Esophagus squamous epithelium (tissue), 5 donors: ENCODE results near the gene MYO1B. TPM values are rescaled to one million over a fixed set of nuclear protein-coding genes. Genes with fewer than 3 reads are reported as not detected.

ENCODE experiments used
- DNase-seq: peaks from one replicate; lab custom pipeline; 2025; lab: John Stamatoyannopoulos, UW
- H3K27ac ChIP-seq, 4 donors: fragments of 200-600 bp; sonication (generic); one replicate each; pipeline ENCODE4 v1.5.1; 2016 to 2019; ENCODE audit warnings: mild to moderate bottlenecking in 1 of 4
- H3K27me3 ChIP-seq, 4 donors: fragments of 200-600 bp; sonication (generic); 1 replicate in 3 of 4; 2 replicates in 1 of 4; pipeline versions ENCODE4 v1.5.1 to v1.6.0; 2017 to 2021; ENCODE audit warnings: antibody characterized with exemption in 1 of 4
- H3K36me3 ChIP-seq, 3 donors: fragments of 200-600 bp; sonication (generic); one replicate each; pipeline ENCODE4 v1.5.1; 2016 to 2019
- H3K4me1 ChIP-seq, 3 donors: fragments of 200-600 bp; sonication (generic); one replicate each; pipeline ENCODE4 v1.5.1; 2017 to 2019
- H3K4me3 ChIP-seq, 4 donors: fragments of 200-600 bp; sonication (generic); 1 replicate in 3 of 4; 2 replicates in 1 of 4; pipeline ENCODE4 v1.5.1; 2016 to 2019; ENCODE audit warnings: mild to moderate bottlenecking in 2 of 4, moderate library complexity in 1 of 4
- H3K9me3 ChIP-seq, 3 donors: fragments of 200-600 bp; sonication (generic); one replicate each; pipeline ENCODE4 v1.5.1; 2016 to 2019
- POLR2A ChIP-seq, 4 donors: fragments of 450-650 bp; IDR thresholded peaks; one replicate each; pipeline ENCODE4 v1.6.1; 2017; ENCODE audit warnings: antibody characterized with exemption in 4 of 4, mild to moderate bottlenecking in 4 of 4, moderate library complexity in 3 of 4
- WGBS, 2 donors: methylation state at CpG; one replicate each; pipeline ENCODE4 v1.1.5; 2018; 5-methylcytosine and 5-hydroxymethylcytosine counted together
- intact Hi-C: fragments of 100-400 bp; cut with DNase I; formaldehyde crosslinking; loops from one replicate; pipeline ENCODE4 v1.15.0; 2022
- total RNA-seq, 4 donors: library from RNA; depleted of rRNA; stranded (reverse); fragments of >200 nt; gene quantifications; one replicate each; pipeline ENCODE4 v1.1.0, GENCODE V29; 2016
- TF ChIP-seq, protein P1 (sequence below), 6 experiments: fragments of 450-650 bp in 4 of 6; fragments of 200-600 bp in 2 of 6; sonication (generic) in 2 of 6; IDR thresholded peaks; one replicate each; pipeline ENCODE4 v1.5.1; 2016 to 2019; ENCODE audit warnings: antibody characterized with exemption in 6 of 6, mild to moderate bottlenecking in 4 of 6, moderate library complexity in 4 of 6
- donor health status: DM: yes; HTN: yes; CAD: no.

Gene MYO1B
- total RNA-seq, 4 donors from 2014 or later, result 24.6 to 152 (median 37.5) TPM

DNA sequence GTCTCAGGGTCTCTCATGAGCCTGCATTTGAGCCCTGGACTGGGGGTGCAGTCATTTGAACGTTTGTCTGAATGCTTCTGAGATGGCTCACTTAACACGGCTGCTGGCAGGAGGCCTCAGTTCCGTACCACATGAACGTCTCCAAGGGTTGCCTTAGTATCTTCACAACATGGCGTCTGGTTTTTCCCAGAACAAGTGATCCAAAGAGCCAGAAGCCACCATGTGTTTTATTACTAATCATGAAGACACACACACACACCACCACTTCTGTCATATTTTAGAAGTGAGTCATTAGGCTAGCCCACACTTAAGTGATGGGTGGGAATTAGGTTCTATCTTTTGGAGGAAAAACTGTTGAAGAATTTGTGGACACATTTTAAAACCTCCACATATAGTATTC lies 15.0 kb upstream of the MYO1B start:
- Histone ChIP-seq H3K4me1 (peaks cover 0 to 39% (median 4%) of the 10 kb centered on the region in 3 donors), H3K36me3 (no peaks in the 10 kb centered on the region), H3K27ac (no peak overlapping the region), H3K9me3 (no peaks in the 10 kb centered on the region), H3K27me3 (no peaks in the 10 kb centered on the region), H3K4me3 (no peak overlapping the region)
- WGBS, 2 donors, result 45 to 52% methylated on average over 5 of the region's 5 CpGs
- no peak for DNase-seq
- no peak for TF ChIP-seq POLR2A (IDR thresholded peaks at IDR 0.05)
- TF ChIP-seq, protein P1, sequence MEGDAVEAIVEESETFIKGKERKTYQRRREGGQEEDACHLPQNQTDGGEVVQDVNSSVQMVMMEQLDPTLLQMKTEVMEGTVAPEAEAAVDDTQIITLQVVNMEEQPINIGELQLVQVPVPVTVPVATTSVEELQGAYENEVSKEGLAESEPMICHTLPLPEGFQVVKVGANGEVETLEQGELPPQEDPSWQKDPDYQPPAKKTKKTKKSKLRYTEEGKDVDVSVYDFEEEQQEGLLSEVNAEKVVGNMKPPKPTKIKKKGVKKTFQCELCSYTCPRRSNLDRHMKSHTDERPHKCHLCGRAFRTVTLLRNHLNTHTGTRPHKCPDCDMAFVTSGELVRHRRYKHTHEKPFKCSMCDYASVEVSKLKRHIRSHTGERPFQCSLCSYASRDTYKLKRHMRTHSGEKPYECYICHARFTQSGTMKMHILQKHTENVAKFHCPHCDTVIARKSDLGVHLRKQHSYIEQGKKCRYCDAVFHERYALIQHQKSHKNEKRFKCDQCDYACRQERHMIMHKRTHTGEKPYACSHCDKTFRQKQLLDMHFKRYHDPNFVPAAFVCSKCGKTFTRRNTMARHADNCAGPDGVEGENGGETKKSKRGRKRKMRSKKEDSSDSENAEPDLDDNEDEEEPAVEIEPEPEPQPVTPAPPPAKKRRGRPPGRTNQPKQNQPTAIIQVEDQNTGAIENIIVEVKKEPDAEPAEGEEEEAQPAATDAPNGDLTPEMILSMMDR (IDR thresholded peaks at IDR 0.05), result no peak
- intact Hi-C loops, result no loop called here

DNA sequence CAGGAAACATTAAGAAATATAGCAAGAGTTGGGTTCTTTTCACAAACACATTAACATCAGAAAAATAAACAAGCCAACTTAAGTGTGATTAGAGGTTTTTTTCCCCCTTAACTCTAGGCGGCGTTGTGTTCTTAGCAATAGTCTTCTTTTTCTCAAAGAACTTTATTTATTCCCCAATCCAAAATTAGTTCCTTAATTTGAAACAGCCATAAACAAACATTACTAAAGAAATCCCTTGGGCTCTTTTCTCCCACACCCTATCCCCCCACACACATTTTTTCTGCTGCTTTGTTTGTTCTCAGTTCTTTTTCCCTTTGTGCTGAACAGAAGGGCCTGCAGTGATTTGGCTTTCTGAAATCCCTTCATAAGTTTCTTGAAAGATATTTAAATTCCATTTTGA lies 13.2 kb upstream of the MYO1B start:
- H3K36me3 ChIP-seq, result no peaks in the 10 kb centered on the region
- H3K4me3 ChIP-seq, result no peak overlapping the region
- peak overlapping the region in 1 of 4 donors; percentile 13 for H3K27ac ChIP-seq
- DNase-seq, result no peak
- H3K27me3 ChIP-seq, result no peaks in the 10 kb centered on the region
- 20 to 26% methylated on average over 2 of the region's 2 CpGs for WGBS, 2 donors
- H3K4me1 ChIP-seq, result peaks cover 0 to 39% (median 4%) of the 10 kb centered on the region in 3 donors
- H3K9me3 ChIP-seq, result no peaks in the 10 kb centered on the region
- TF ChIP-seq, protein P1 (IDR thresholded peaks at IDR 0.05), result peak in 5 of 6 experiments; percentile 10 to 53 (median 35)
- TF ChIP-seq POLR2A (IDR thresholded peaks at IDR 0.05), result no peak
- intact Hi-C loops, result no loop called here

DNA sequence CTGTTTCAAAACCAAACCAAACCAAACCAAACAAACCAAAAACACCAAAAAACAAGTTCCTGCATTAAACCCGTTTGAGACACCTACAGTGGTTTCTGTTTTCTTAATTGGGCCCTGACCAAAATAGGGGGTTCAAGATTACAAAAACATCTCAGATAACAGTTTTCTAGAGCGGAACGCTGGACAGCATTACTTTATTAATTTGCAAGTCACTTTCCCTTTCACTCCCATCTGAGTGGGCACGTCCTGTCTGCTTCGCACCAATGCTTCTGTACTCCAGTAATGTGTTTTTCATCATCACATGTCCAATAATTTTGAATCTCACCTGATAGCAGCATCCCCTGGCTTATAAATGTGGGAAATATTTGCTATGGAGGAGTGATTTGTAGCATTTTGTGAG lies 11.7 kb upstream of the MYO1B start:
- WGBS, 2 donors, result 88 to 90% methylated on average over 5 of the region's 5 CpGs
- no peak overlapping the region for H3K27ac ChIP-seq
- no peak for TF ChIP-seq POLR2A (IDR thresholded peaks at IDR 0.05)
- TF ChIP-seq, protein P1 (IDR thresholded peaks at IDR 0.05), result no peak
- no peaks in the 10 kb centered on the region for H3K27me3 ChIP-seq
- no peak for DNase-seq
- intact Hi-C loops, result no loop called here
- no peaks in the 10 kb centered on the region for H3K9me3 ChIP-seq
- H3K4me3 ChIP-seq, result no peak overlapping the region
- H3K36me3 ChIP-seq, result no peaks in the 10 kb centered on the region
- peaks cover 0 to 30% (median 4%) of the 10 kb centered on the region in 3 donors for H3K4me1 ChIP-seq

DNA sequence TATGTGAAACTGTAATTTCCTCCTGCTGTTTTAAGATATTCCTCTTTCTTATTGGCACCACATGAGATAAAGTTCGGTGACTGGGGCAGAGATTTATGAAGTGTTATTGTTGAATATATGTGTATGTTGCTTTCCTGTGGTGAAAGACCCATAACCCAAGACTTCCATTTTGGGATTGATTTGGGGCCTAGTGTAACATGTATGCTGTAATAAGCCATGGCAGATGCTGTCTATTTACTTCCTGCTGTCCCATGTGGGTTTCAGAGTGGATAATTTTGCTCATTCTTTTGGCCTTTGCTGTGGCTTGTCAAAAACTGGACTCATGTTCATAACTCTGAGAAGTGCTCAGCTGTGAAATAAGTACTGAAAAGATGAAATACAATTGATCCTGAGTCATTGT lies 10.8 kb upstream of the MYO1B start:
- no peaks in the 10 kb centered on the region for H3K9me3 ChIP-seq
- no peak for DNase-seq
- WGBS, 2 donors, result 71 to 82% methylated on average over 1 of the region's 1 CpG
- H3K4me3 ChIP-seq, result no peak overlapping the region
- H3K27ac ChIP-seq, result no peak overlapping the region
- H3K4me1 ChIP-seq, result peaks cover 0 to 23% (median 0%) of the 10 kb centered on the region in 3 donors
- TF ChIP-seq, protein P1 (IDR thresholded peaks at IDR 0.05), result no peak
- no peak for TF ChIP-seq POLR2A (IDR thresholded peaks at IDR 0.05)
- H3K36me3 ChIP-seq, result no peaks in the 10 kb centered on the region
- no peaks in the 10 kb centered on the region for H3K27me3 ChIP-seq
- intact Hi-C loops, result no loop called here

DNA sequence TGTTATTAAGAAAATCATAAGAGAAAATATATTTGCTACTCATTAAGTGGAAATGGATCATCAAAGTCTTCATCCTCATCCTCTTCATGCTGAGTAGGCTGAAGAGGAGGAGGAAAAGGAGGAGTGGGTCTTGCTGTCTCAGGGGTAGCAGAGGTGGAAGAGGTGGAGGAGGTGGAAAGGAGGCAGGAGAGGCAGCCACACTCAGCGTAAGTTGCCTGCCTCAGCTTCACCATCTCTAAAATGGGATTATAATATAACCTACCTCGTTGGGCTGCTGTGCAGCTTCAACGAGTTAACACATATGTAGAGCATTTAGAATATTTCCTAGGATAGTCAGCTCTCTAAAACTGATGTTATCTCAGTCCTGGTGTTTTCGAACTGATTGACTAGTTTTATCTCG lies 4.3 kb upstream of the MYO1B start:
- Histone ChIP-seq H3K4me1 (peaks cover 0 to 14% (median 0%) of the 10 kb centered on the region in 3 donors), H3K27ac (no peak overlapping the region), H3K9me3 (no peaks in the 10 kb centered on the region), H3K27me3 (peaks cover 0 to 11% (median 0%) of the 10 kb centered on the region in 4 donors), H3K4me3 (no peak overlapping the region), H3K36me3 (no peaks in the 10 kb centered on the region)
- no peak for DNase-seq
- intact Hi-C loops, result no loop called here
- WGBS, 2 donors, result 85 to 87% methylated on average over 5 of the region's 5 CpGs
- no peak for TF ChIP-seq POLR2A (IDR thresholded peaks at IDR 0.05)
- TF ChIP-seq, protein P1 (IDR thresholded peaks at IDR 0.05), result no peak
